NCI-H226 (cell line): ENCODE results near the gene OLIG2.
A peak's percentile ranks its signal among the peaks of the same experiment; 100 is the strongest.

Source experiments
- DNase-seq: peaks from one replicate; pipeline ENCODE4 v3.0.0-alpha.2; 2015

The OLIG2 gene

GRCh38 chr21:33069243-33069642 is 43.5 kb downstream of the OLIG2 start:
- DNase-seq: no peak

- DNase-seq: no peak
These were observed 43.9 kb downstream of the OLIG2 start for GRCh38 chr21:33069645-33069993.

- DNase-seq: peak; percentile 44
These were observed 44.4 kb downstream of the OLIG2 start, which contains the start of gene OLIG1 for GRCh38 chr21:33069994-33070743. Gene OLIG1, plus strand, starts transcription at chr21:33070141. Its CDS starts 106 bp downstream, at chr21:33070247.

DNA sequence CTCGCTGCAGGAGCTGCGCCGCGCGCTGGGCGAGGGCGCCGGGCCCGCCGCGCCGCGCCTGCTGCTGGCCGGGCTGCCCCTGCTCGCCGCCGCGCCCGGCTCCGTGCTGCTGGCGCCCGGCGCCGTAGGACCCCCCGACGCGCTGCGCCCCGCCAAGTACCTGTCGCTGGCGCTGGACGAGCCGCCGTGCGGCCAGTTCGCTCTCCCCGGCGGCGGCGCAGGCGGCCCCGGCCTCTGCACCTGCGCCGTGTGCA is 44.9 kb downstream of the OLIG2 start:
- DNase-seq: no peak

DNA sequence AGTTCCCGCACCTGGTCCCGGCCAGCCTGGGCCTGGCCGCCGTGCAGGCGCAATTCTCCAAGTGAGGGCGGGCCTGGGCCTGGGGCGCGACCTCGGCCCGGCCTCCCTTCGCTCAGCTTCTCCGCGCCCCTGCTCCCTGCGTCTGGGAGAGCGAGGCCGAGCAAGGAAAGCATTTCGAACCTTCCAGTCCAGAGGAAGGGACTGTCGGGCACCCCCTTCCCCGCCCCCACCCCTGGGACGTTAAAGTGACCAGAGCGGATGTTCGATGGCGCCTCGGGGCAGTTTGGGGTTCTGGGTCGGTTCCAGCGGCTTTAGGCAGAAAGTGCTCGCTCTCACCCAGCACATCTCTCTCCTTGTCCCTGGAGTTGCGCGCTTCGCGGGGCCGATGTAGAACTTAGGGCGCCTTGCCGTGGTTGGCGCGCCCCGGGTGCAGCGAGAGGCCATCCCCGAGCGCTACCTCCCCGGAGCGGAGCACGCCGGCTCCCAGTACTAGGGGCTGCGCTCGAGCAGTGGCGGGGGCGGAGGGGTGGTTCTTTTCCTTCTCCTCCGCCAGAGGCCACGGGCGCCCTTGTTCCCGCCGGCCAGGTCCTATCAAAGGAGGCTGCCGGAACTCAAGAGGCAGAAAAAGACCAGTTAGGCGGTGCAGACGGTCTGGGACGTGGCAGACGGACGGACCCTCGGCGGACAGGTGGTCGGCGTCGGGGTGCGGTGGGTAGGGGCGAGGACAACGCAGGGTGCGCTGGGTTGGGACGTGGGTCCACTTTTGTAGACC is 45.4 kb downstream of the OLIG2 start:
- DNase-seq: no peak

DNA sequence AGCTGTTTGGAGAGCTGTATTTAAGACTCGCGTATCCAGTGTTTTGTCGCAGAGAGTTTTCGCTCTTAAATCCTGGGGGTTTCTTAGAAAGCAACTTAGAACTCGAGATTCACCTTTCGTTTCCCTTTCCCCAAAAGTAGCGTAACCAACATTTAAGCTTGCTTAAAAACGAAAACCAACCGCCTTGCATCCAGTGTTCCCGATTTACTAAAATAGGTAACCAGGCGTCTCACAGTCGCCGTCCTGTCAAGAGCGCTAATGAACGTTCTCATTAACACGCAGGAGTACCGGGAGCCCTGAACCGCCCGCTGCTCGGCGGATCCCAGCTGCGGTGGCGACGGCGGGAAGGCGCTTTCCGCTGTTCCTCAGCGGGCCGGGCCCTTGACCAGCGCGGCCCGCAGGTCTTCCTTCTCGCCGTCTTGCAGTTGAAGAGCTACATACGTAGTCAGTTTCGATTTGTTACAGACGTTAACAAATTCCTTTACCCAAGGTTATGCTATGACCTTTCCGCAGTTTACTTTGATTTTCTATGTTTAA is 46.1 kb downstream of the OLIG2 start:
- no peak for DNase-seq

DNA sequence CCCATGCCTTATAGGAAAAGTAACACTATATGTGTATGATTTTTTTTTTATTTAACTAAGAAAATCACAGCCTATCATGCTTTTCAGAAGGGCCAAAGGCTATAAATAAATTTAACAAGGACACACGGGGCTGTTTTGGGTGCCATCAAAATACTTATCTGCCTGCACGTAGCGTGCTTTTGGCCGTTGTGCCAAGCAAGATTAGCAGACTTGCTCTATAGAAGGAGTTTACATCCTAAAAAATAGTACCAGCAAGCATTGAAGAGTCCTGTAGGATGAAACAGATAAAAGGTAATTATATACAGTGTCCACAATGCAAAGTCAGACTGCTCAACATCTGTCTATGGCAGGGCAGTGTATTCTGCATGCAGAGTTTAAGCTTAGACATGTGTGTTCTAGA is 47.9 kb downstream of the OLIG2 start:
- DNase-seq: no peak

GRCh38 chr21:33075128-33075527 is 49.4 kb downstream of the OLIG2 start:
- DNase-seq: no peak

- no peak for DNase-seq
These were observed 50.0 kb downstream of the OLIG2 start for GRCh38 chr21:33075596-33076195.

DNA sequence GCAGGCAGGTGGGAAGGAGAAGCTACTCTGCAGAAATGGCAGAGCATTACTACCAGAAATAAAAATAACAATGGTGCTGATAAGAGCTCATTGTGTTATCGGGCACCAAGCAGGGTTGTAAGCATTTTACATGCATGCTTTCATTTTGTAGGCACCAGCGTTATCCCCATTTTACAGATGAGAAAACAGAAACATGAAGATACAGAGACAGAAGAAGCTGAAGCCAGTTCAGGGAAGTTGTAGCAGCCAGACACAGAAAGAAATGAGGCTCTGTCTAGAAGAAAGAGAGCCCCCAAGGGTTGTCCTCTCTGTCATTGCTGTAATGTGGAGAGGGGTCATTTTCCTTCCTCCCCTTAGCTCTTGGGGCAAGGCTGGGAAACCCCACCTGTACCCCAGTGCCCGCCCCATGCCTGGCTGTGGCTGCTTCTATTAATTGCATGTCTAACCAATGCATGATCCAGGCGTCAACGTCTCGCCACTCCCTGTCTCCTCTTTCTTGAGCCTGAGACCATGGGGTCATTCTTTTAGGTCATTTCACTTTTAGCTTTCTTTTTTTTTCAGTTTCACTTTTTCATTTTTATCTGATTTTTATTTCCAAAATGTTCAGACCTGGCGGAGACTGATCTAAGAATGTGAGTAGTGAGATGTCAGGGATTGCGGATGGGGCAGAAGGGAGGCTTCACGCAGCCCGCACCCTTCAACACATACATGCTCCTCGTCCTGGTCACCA is 51.0 kb downstream of the OLIG2 start:
- no peak for DNase-seq
